Measurements from ENCODE around the gene XRCC6. TPM values are rescaled to one million over a fixed set of nuclear protein-coding genes. Genes with fewer than 3 reads are reported as not detected.
A peak's percentile ranks its signal among the peaks of the same experiment; 100 is the strongest.

The XRCC6 gene
- total and polyA plus RNA-seq, 2 of the 13 experiments (the other 11 are each of a cell fraction or from before 2014, with no cell fraction given), result 124 to 625 TPM

DNA sequence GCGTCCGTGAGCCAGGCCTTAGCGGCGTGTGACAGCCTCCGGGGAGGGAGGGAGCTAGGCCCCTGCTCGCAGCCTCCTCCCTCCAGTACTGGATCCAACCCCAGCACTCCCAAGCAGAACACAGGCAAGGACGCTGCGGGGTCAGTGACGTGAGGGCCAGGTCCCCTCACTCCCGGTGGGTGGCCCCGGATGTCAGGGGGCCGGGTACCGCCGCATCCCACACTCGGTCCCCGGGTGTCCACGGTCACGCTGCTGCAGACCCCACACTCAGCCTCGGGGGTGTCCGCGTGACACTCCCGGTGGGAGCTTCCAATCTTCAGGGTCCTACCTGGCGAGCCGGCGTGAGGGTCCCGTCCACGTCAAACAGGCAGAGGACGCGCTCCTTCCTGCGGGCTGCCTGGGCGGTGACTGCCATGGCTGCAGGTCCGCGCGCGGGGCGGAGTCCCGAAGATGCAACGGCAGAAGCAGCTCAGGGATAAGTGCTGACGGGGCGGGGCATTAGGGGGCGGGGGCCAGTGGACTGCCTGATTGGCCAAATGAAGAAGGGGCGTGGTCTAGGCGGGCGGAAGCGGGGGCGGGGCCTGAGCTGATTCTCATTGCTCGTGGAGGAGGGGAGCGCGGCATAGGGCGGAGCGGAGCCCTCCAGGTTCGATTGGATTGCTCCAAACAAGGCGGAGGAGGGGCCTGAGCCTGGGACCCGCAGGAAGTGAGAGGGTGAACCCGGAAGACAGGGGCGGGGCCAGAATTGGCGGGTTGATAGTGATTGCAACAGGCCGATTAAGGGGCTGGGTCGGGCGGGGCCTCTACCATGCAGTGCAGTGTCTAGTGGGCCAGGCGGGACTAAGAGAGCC lies 31.5 kb upstream of the XRCC6 start, which contains the start of gene PMM1 (continued):
- TF ChIP-seq ZBTB46 (CRISPR knock-in tag; IDR thresholded peaks at IDR 0.05; ENCODE audit: borderline replicate concordance) (no peak), SALL1 (CRISPR knock-in tag; IDR thresholded peaks at IDR 0.05) (peak; percentile 39), ZBTB25 (CRISPR knock-in tag; IDR thresholded peaks at IDR 0.05) (no peak), SIX1 (CRISPR knock-in tag; IDR thresholded peaks at IDR 0.05; ENCODE audit: borderline replicate concordance) (no peak), ZNF710 (CRISPR knock-in tag; IDR thresholded peaks at IDR 0.05; ENCODE audit: borderline replicate concordance) (peak; percentile 60; the same call in 1 of the 2 replicates), ZNF225 (CRISPR knock-in tag; IDR thresholded peaks at IDR 0.05) (peak; percentile 72; the same call in 1 of the 2 replicates), FOXK2 (IDR thresholded peaks at IDR 0.05) (no peak), ZNF143 (CRISPR knock-in tag; IDR thresholded peaks at IDR 0.05) (peak; percentile 51), ZNF891 (CRISPR knock-in tag; IDR thresholded peaks at IDR 0.05) (no peak), MIER2 (CRISPR knock-in tag; IDR thresholded peaks at IDR 0.05) (no peak), TCF7L2 (IDR thresholded peaks at IDR 0.05; ENCODE audit: low read depth, low read length) (no peak), ZNF549 (CRISPR knock-in tag; IDR thresholded peaks at IDR 0.05) (no peak), ZNF564 (CRISPR knock-in tag; IDR thresholded peaks at IDR 0.05) (no peak), POLR2G (IDR thresholded peaks at IDR 0.05; ENCODE audit: low read depth, low read length) (peak; percentile 90), ZNF724P (CRISPR knock-in tag; IDR thresholded peaks at IDR 0.05; ENCODE audit: borderline replicate concordance) (no peak)
- TF ChIP-seq, protein P1, sequence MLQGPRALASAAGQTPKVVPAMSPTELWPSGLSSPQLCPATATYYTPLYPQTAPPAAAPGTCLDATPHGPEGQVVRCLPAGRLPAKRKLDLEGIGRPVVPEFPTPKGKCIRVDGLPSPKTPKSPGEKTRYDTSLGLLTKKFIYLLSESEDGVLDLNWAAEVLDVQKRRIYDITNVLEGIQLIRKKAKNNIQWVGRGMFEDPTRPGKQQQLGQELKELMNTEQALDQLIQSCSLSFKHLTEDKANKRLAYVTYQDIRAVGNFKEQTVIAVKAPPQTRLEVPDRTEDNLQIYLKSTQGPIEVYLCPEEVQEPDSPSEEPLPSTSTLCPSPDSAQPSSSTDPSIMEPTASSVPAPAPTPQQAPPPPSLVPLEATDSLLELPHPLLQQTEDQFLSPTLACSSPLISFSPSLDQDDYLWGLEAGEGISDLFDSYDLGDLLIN (CRISPR knock-in tag; IDR thresholded peaks at IDR 0.05; ENCODE audit: borderline replicate concordance), result no peak
- TF ChIP-seq, protein P2, sequence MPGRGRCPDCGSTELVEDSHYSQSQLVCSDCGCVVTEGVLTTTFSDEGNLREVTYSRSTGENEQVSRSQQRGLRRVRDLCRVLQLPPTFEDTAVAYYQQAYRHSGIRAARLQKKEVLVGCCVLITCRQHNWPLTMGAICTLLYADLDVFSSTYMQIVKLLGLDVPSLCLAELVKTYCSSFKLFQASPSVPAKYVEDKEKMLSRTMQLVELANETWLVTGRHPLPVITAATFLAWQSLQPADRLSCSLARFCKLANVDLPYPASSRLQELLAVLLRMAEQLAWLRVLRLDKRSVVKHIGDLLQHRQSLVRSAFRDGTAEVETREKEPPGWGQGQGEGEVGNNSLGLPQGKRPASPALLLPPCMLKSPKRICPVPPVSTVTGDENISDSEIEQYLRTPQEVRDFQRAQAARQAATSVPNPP (CRISPR knock-in tag; IDR thresholded peaks at IDR 0.05), result no peak
- TF ChIP-seq, protein P3, sequence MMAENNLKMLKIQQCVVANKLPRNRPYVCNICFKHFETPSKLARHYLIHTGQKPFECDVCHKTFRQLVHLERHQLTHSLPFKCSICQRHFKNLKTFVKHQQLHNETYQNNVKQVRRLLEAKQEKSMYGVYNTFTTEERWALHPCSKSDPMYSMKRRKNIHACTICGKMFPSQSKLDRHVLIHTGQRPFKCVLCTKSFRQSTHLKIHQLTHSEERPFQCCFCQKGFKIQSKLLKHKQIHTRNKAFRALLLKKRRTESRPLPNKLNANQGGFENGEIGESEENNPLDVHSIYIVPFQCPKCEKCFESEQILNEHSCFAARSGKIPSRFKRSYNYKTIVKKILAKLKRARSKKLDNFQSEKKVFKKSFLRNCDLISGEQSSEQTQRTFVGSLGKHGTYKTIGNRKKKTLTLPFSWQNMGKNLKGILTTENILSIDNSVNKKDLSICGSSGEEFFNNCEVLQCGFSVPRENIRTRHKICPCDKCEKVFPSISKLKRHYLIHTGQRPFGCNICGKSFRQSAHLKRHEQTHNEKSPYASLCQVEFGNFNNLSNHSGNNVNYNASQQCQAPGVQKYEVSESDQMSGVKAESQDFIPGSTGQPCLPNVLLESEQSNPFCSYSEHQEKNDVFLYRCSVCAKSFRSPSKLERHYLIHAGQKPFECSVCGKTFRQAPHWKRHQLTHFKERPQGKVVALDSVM (CRISPR knock-in tag; IDR thresholded peaks at IDR 0.05), result peak; percentile 35; the same call in 1 of the 2 replicates
- TF ChIP-seq, protein P4, sequence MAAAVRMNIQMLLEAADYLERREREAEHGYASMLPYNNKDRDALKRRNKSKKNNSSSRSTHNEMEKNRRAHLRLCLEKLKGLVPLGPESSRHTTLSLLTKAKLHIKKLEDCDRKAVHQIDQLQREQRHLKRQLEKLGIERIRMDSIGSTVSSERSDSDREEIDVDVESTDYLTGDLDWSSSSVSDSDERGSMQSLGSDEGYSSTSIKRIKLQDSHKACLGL (CRISPR knock-in tag; IDR thresholded peaks at IDR 0.05), result peak; percentile 69; the same call in 1 of the 2 replicates
